ENCODE measurements around the gene KRTAP17-1.

Gene KRTAP17-1

GRCh38 chr17:41328207-41328606 lies 12.7 kb upstream of the KRTAP17-1 start:
- Histone ChIP-seq H3K36me3 (ENCODE audit: insufficient read depth, low read depth, low read length) (no peaks in the 10 kb centered on the region), H3K4me1 (ENCODE audit: insufficient read depth, low read length) (no peaks in the 10 kb centered on the region), H3K4me3 (ENCODE audit: low read length) (no peak overlapping the region), H3K9ac (ENCODE audit: low read depth, low read length) (no peak overlapping the region), H3K27me3 (ENCODE audit: insufficient read depth, low read length) (no peaks in the 10 kb centered on the region), H3K9me3 (ENCODE audit: insufficient read depth, low read depth, low read length) (no peaks in the 10 kb centered on the region), H3K27ac (ENCODE audit: low read length) (no peak overlapping the region)

GRCh38 chr17:41327411-41328120 lies 12.1 kb upstream of the KRTAP17-1 start:
- H3K9ac ChIP-seq (ENCODE audit: low read depth, low read length), result no peak overlapping the region
- H3K4me1 ChIP-seq (ENCODE audit: insufficient read depth, low read length), result no peaks in the 10 kb centered on the region
- H3K27me3 ChIP-seq (ENCODE audit: insufficient read depth, low read length), result no peaks in the 10 kb centered on the region
- H3K27ac ChIP-seq (ENCODE audit: low read length), result no peak overlapping the region
- H3K36me3 ChIP-seq (ENCODE audit: insufficient read depth, low read depth, low read length), result no peaks in the 10 kb centered on the region
- no peak overlapping the region for H3K4me3 ChIP-seq (ENCODE audit: low read length)
- H3K9me3 ChIP-seq (ENCODE audit: insufficient read depth, low read depth, low read length), result no peaks in the 10 kb centered on the region

- Histone ChIP-seq H3K9me3 (ENCODE audit: insufficient read depth, low read depth, low read length) (no peaks in the 10 kb centered on the region), H3K27ac (ENCODE audit: low read length) (no peak overlapping the region), H3K27me3 (ENCODE audit: insufficient read depth, low read length) (no peaks in the 10 kb centered on the region), H3K9ac (ENCODE audit: low read depth, low read length) (no peak overlapping the region), H3K4me3 (ENCODE audit: low read length) (no peak overlapping the region), H3K4me1 (ENCODE audit: insufficient read depth, low read length) (no peaks in the 10 kb centered on the region), H3K36me3 (ENCODE audit: insufficient read depth, low read depth, low read length) (no peaks in the 10 kb centered on the region)
Measured at GRCh38 chr17:41326173-41327145, 10.9 kb upstream of the KRTAP17-1 start.

DNA sequence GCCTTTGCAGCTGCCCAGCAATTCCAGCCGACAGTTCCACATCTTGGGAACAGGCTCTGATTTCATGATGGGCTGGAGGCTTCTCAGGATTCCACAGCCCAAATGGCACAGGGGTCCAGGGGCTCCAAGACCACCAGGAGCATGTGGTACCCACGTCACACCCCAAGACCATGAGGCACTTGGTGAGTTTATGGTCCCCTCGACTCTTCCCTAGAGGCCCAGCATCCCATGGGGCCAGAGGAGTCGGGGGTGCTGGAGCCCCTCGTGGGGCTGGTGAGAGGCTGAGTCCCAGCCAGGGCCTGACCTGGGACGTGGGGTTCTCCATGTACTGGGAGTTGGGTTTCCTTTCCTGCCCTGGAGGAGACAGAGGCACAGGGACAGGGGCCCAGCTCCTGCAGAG lies 10.1 kb upstream of the KRTAP17-1 start:
- Histone ChIP-seq H3K4me3 (ENCODE audit: low read length) (no peak overlapping the region), H3K9ac (ENCODE audit: low read depth, low read length) (no peak overlapping the region), H3K36me3 (ENCODE audit: insufficient read depth, low read depth, low read length) (no peaks in the 10 kb centered on the region), H3K4me1 (ENCODE audit: insufficient read depth, low read length) (no peaks in the 10 kb centered on the region), H3K27ac (ENCODE audit: low read length) (no peak overlapping the region), H3K9me3 (ENCODE audit: insufficient read depth, low read depth, low read length) (no peaks in the 10 kb centered on the region), H3K27me3 (ENCODE audit: insufficient read depth, low read length) (no peaks in the 10 kb centered on the region)

DNA sequence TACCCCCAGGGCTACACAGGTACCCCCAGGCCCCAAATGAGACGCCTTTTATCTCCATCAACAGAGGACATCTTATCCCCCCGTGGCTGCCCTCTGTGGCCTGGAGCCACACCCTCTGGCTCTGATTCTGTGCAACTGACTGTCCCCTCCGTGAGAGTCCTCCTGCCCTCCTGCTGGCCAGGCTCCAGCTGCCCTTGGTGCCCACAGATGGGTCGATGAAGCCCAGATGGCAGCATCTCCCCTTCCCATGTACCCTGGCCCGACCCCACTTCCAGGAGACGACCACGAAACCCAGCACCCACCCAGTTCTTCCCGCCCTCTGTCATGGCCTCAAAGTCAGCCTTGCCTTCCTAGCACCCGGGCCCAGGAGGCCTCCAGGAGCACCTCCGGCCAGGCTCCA lies 9.6 kb upstream of the KRTAP17-1 start:
- 0 out of 2 replicates have a peak, but pooled peaks cover under 1% of the 10 kb centered on the region for H3K9me3 ChIP-seq (ENCODE audit: insufficient read depth, low read depth, low read length)
- H3K27me3 ChIP-seq (ENCODE audit: insufficient read depth, low read length), result no peaks in the 10 kb centered on the region
- H3K4me3 ChIP-seq (ENCODE audit: low read length), result no peak overlapping the region
- H3K27ac ChIP-seq (ENCODE audit: low read length), result no peak overlapping the region
- no peak overlapping the region for H3K9ac ChIP-seq (ENCODE audit: low read depth, low read length)
- H3K4me1 ChIP-seq (ENCODE audit: insufficient read depth, low read length), result no peaks in the 10 kb centered on the region
- H3K36me3 ChIP-seq (ENCODE audit: insufficient read depth, low read depth, low read length), result no peaks in the 10 kb centered on the region

GRCh38 chr17:41324180-41325075 lies 8.9 kb upstream of the KRTAP17-1 start:
- Histone ChIP-seq H3K9me3 (ENCODE audit: insufficient read depth, low read depth, low read length) (peaks cover 7% of the 10 kb centered on the region; the same call in 1 of the 2 replicates), H3K4me3 (ENCODE audit: low read length) (no peak overlapping the region), H3K36me3 (ENCODE audit: insufficient read depth, low read depth, low read length) (no peaks in the 10 kb centered on the region), H3K9ac (ENCODE audit: low read depth, low read length) (no peak overlapping the region), H3K27ac (ENCODE audit: low read length) (no peak overlapping the region), H3K4me1 (ENCODE audit: insufficient read depth, low read length) (no peaks in the 10 kb centered on the region), H3K27me3 (ENCODE audit: insufficient read depth, low read length) (no peaks in the 10 kb centered on the region)

- Histone ChIP-seq H3K27me3 (ENCODE audit: insufficient read depth, low read length) (no peaks in the 10 kb centered on the region), H3K4me3 (ENCODE audit: low read length) (no peak overlapping the region), H3K9me3 (ENCODE audit: insufficient read depth, low read depth, low read length) (peaks cover 10% of the 10 kb centered on the region; the same call in 1 of the 2 replicates), H3K27ac (ENCODE audit: low read length) (no peak overlapping the region), H3K4me1 (ENCODE audit: insufficient read depth, low read length) (no peaks in the 10 kb centered on the region), H3K9ac (ENCODE audit: low read depth, low read length) (no peak overlapping the region), H3K36me3 (ENCODE audit: insufficient read depth, low read depth, low read length) (no peaks in the 10 kb centered on the region)
Measured at GRCh38 chr17:41322903-41323895, 7.7 kb upstream of the KRTAP17-1 start.

- H3K4me1 ChIP-seq (ENCODE audit: insufficient read depth, low read length), result no peaks in the 10 kb centered on the region
- H3K36me3 ChIP-seq (ENCODE audit: insufficient read depth, low read depth, low read length), result no peaks in the 10 kb centered on the region
- H3K4me3 ChIP-seq (ENCODE audit: low read length), result no peak overlapping the region
- no peak overlapping the region for H3K27ac ChIP-seq (ENCODE audit: low read length)
- H3K9ac ChIP-seq (ENCODE audit: low read depth, low read length), result no peak overlapping the region
- H3K9me3 ChIP-seq (ENCODE audit: insufficient read depth, low read depth, low read length), result peaks cover 10% of the 10 kb centered on the region; the same call in 1 of the 2 replicates
- H3K27me3 ChIP-seq (ENCODE audit: insufficient read depth, low read length), result no peaks in the 10 kb centered on the region
Measured at GRCh38 chr17:41322094-41322902, 6.8 kb upstream of the KRTAP17-1 start.

GRCh38 chr17:41318231-41318630 lies 2.7 kb upstream of the KRTAP17-1 start:
- no peaks in the 10 kb centered on the region for H3K36me3 ChIP-seq (ENCODE audit: insufficient read depth, low read depth, low read length)
- no peak overlapping the region for H3K9ac ChIP-seq (ENCODE audit: low read depth, low read length)
- no peak overlapping the region for H3K4me3 ChIP-seq (ENCODE audit: low read length)
- no peak overlapping the region for H3K27ac ChIP-seq (ENCODE audit: low read length)
- no peaks in the 10 kb centered on the region for H3K4me1 ChIP-seq (ENCODE audit: insufficient read depth, low read length)
- no peaks in the 10 kb centered on the region for H3K27me3 ChIP-seq (ENCODE audit: insufficient read depth, low read length)
- H3K9me3 ChIP-seq (ENCODE audit: insufficient read depth, low read depth, low read length), result peaks cover 10% of the 10 kb centered on the region; the same call in 1 of the 2 replicates
